Measurements from ENCODE around the gene LRRC57. TPM values are rescaled to one million over a fixed set of nuclear protein-coding genes. Genes with fewer than 3 reads are reported as not detected.

LRRC57 gene
- polyA plus RNA-seq (2012; ENCODE audit: insufficient read length, low read depth), result 8.2 TPM

GRCh38 chr15:42548249-42549031 is at the start of gene LRRC57, which contains the start of gene HAUS2:
Gene LRRC57 (minus strand): TSS chr15:42548793. CDS start chr15:42548434, 359 bp downstream.
Gene HAUS2 (plus strand): TSS chr15:42548838. CDS start chr15:42548873, 35 bp downstream.
- TF ChIP-seq REST (IDR thresholded peaks at IDR 0.05; ENCODE audit: insufficient read depth in 1 of 2, low read depth in 2 of 2, low read length in 2 of 2) (0 out of 4 replicates have a peak, but pooled peaks of 1 of the 2 experiments have one; percentile 39), POLR2AphosphoS5 (IDR thresholded peaks at IDR 0.05; ENCODE audit: low read depth, low read length) (peak; percentile 95), SIN3A (IDR thresholded peaks at IDR 0.05; ENCODE audit: borderline replicate concordance, insufficient read depth, low read length) (no peak; the same call in 1 of the 2 replicates), TAF1 (IDR thresholded peaks at IDR 0.05; ENCODE audit: borderline replicate concordance, insufficient read depth, low read length) (peak; percentile 54; the same call in 1 of the 2 replicates), FOXP2 (optimal IDR thresholded peaks at IDR 0.05; ENCODE audit: borderline replicate concordance, extremely low read depth, extremely low read length, insufficient read depth) (peak; percentile 98)

- no peak for TF ChIP-seq SIN3A (IDR thresholded peaks at IDR 0.05; ENCODE audit: borderline replicate concordance, insufficient read depth, low read length)
- no peak for TF ChIP-seq TAF1 (IDR thresholded peaks at IDR 0.05; ENCODE audit: borderline replicate concordance, insufficient read depth, low read length)
- no peak for TF ChIP-seq REST (IDR thresholded peaks at IDR 0.05; ENCODE audit: insufficient read depth in 1 of 2, low read depth in 2 of 2, low read length in 2 of 2)
- no peak for TF ChIP-seq POLR2AphosphoS5 (IDR thresholded peaks at IDR 0.05; ENCODE audit: low read depth, low read length)
- no peak for TF ChIP-seq FOXP2 (optimal IDR thresholded peaks at IDR 0.05; ENCODE audit: borderline replicate concordance, extremely low read depth, extremely low read length, insufficient read depth)
These were observed 47.1 kb upstream of the LRRC57 start for GRCh38 chr15:42595626-42596240.

DNA sequence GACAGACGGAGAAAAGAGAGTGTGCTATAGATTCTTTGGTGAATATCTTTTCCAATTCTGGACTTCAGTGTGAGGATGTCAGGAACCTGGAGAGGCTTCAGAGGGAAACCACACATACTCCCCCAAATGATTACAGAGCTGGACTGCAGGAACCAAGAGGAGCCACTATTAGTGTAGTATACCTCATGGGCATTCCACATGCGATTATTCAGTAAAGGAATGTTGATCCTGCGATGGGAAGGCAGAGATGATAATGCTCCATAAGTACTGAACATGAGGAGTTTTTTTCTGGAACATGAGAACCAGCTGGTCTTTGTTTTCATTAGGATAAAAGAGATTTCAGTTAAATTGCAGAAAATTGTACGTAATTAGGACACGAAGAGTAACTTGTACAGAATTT is 45.5 kb upstream of the LRRC57 start:
- TF ChIP-seq SIN3A (IDR thresholded peaks at IDR 0.05; ENCODE audit: borderline replicate concordance, insufficient read depth, low read length) (no peak), POLR2AphosphoS5 (IDR thresholded peaks at IDR 0.05; ENCODE audit: low read depth, low read length) (no peak), TAF1 (IDR thresholded peaks at IDR 0.05; ENCODE audit: borderline replicate concordance, insufficient read depth, low read length) (no peak), REST (IDR thresholded peaks at IDR 0.05; ENCODE audit: insufficient read depth in 1 of 2, low read depth in 2 of 2, low read length in 2 of 2) (no peak), FOXP2 (optimal IDR thresholded peaks at IDR 0.05; ENCODE audit: borderline replicate concordance, extremely low read depth, extremely low read length, insufficient read depth) (no peak)

DNA sequence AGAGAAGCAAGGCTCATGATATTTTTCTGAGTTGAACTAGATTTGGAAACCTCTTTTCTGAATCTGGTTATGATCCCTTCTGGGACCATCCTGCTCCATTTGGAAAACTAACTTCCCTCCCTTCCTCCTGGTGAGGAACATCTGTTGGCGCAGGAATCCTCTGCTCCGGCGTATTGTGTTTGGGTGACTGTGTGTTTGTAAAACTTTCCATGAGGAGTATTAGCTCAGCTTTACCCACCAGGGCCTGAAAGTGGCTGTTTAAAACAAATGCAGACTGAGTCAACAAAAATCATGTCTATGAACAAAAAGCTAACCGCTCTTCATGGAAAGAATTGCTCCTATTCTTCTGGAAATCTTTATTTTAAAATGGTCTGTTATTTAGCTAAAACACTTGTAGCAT is 44.5 kb upstream of the LRRC57 start:
- no peak for TF ChIP-seq SIN3A (IDR thresholded peaks at IDR 0.05; ENCODE audit: borderline replicate concordance, insufficient read depth, low read length)
- TF ChIP-seq TAF1 (IDR thresholded peaks at IDR 0.05; ENCODE audit: borderline replicate concordance, insufficient read depth, low read length), result no peak
- no peak for TF ChIP-seq REST (IDR thresholded peaks at IDR 0.05; ENCODE audit: insufficient read depth in 1 of 2, low read depth in 2 of 2, low read length in 2 of 2)
- no peak for TF ChIP-seq FOXP2 (optimal IDR thresholded peaks at IDR 0.05; ENCODE audit: borderline replicate concordance, extremely low read depth, extremely low read length, insufficient read depth)
- no peak for TF ChIP-seq POLR2AphosphoS5 (IDR thresholded peaks at IDR 0.05; ENCODE audit: low read depth, low read length)

All from PFSK-1 (cell line).